NCI-H226 (cell line): Measurements from ENCODE around the gene RPP14.
"Not testable (repeated sequence)": the region's sequence is repeated elsewhere in the genome, so short reads cannot be mapped to it uniquely, and the experiment has no call there.

ENCODE experiments used
- DNase-seq: peaks from one replicate; pipeline ENCODE4 v3.0.0-alpha.2; 2015

Gene RPP14

GRCh38 chr3:58333206-58334012 lies 27.4 kb downstream of the RPP14 start:
- peak; percentile 3 for DNase-seq

DNA sequence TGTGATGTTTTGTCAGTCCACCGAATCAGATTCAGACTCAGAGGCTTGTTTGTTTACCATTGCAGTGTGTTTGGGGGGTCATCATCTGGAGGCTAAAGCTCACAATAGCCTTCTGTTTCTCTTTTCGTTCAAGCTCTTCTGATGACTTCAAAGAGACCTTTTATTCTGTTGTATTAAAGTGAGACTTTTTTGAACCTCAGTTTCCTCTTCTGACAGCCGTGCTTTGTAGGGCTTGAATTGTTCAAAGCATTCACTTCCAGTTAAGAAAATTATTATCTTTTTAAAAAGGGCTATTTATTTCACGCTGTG lies 27.9 kb downstream of the RPP14 start:
- no peak for DNase-seq

- DNase-seq: no peak
Measured at GRCh38 chr3:58334506-58334884, 28.4 kb downstream of the RPP14 start.

DNA sequence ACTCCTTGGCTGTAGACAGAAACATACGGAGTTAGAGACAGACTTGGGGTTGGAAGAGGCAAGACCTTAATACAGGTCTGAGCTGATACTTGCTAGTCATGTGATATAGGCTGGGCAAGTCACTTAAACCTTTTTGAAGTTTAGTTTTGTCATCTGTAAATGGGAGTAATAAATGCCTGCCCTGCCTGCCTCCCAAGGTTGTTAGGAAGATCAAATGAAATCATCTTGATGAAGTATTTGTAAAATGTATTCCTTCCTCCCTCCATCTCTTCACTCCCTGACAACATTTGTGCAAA lies 29.6 kb downstream of the RPP14 start:
- DNase-seq: no peak

- peak; percentile 52 for DNase-seq
Measured at GRCh38 chr3:58336135-58336882, 30.3 kb downstream of the RPP14 start.

DNA sequence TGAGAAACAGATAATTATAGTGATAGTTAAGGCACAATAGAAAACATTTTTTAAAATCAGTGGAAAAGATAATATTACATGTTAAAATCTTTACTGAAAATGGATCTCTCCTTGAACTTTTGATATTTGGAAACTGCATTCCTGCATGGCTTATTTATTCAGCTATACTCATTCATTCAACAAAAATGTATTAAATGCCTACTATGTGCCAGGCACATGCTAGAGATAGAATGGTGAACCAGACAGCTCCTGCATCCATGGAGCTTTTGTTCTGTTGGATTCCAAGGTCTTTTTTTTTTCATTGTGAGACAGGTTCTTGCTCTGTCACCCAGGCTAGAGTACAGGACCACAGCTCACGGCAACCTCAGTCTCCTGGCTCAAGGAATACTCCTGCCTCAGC lies 31.1 kb downstream of the RPP14 start:
- no peak for DNase-seq

DNA sequence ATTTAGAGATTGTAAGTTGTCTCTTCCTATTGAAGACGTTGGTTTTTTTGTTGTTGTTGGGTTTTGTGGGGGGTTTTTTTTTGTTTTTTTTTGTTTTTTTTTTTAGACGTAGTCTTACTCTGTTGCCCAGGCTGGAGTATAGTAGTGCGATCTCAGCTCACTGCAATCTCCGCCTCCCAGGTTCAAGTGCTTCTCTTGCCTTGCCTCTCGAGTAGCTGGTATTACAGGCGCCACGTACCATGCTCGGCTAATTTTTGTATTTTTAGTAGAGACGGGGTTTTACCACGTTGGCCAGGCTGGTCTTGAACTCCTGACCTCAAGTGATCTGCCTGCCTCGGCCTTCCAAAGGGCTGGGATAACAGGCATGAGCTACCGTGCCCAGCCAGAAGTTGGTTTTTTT lies 33.1 kb downstream of the RPP14 start:
- not testable (repeated sequence) for DNase-seq

DNA sequence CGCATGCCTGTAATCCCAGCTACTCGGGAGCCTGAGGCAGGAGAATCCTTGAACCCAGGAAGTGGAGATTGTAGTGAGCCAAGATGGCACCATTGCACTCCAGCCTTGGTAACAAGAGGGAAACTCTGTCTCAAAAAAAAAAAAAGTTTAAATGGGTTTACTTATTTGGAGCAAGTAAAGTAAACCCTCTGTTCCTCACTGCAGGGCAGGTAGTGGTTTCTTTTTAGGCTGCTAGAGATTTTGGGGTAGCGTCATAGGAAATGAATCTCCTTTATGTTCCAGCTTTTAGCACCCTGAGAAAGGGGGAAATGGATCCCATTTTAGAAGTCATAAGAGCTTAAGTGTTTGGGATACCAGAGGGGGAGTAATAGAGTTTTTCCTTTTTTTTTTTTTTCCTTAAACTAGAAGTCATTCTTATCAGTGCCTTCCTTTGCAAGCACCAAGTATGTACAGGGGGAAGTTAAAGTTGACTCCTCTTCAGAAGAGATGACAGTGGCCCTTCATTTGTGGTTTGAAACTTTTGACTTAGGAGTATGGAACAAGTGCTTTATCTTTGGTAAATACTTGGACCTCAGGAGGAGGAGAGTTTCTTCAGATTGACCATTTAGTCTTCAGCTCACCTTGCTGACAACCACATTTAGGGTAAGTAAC lies 34.7 kb downstream of the RPP14 start:
- no peak for DNase-seq

DNA sequence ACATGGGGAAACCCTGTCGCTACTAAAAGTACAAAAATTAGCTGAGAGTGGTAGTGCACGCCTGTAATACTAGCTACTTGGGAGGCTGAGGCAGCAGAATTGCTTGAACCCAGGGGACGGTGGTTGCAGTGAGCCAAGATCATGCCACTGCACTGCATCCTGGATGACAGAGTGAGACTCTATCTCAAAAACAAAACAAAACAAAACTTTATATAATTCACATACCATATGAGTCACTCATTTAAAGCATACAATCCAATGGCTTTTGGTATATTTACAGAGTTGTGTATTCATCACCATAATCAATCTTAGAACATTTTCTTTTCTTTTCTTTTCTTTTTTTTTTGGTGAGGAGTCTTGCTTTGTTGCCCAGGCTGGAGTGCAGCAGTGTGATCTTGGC lies 35.3 kb downstream of the RPP14 start:
- no peak for DNase-seq

DNA sequence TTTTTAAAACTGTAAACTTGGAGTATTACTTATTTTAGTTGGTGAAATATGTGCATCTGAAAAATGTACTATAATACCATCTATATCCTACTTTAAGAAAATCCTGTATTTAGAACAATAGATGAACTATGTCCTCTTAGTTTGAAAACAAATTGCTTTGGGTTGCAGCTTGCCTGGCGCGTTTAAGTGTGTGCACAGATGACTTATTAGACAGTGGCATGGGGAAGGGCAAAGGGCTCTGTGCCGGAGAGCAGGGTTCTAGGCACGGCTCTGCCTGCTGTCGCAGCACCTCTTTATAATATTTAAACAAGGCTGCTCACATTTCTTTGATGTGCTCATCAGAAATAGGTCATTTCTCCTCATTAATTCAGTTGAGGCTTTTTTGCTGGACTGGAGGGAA lies 36.6 kb downstream of the RPP14 start:
- DNase-seq: no peak

DNA sequence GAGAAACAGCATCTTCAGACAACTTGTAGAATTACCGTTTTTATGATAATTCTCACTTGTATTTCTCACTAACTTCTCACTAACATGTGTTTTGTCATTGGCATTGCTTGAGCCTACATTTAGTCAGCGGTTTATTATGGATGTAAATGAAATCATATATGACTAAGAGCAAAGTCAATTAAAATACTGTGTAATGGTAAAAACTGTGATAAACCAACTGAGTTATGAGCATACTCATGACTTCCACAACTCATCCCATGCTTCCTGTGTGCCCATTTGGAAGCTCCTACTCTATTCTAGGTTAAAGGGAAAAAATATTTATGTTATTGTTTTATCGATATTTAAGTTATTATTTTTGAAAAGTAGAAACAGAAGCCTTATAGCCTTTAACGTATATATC lies 39.4 kb downstream of the RPP14 start:
- no peak for DNase-seq

GRCh38 chr3:58346368-58346767 lies 40.3 kb downstream of the RPP14 start:
- DNase-seq: no peak

GRCh38 chr3:58347984-58348383 lies 41.9 kb downstream of the RPP14 start:
- no peak for DNase-seq

DNA sequence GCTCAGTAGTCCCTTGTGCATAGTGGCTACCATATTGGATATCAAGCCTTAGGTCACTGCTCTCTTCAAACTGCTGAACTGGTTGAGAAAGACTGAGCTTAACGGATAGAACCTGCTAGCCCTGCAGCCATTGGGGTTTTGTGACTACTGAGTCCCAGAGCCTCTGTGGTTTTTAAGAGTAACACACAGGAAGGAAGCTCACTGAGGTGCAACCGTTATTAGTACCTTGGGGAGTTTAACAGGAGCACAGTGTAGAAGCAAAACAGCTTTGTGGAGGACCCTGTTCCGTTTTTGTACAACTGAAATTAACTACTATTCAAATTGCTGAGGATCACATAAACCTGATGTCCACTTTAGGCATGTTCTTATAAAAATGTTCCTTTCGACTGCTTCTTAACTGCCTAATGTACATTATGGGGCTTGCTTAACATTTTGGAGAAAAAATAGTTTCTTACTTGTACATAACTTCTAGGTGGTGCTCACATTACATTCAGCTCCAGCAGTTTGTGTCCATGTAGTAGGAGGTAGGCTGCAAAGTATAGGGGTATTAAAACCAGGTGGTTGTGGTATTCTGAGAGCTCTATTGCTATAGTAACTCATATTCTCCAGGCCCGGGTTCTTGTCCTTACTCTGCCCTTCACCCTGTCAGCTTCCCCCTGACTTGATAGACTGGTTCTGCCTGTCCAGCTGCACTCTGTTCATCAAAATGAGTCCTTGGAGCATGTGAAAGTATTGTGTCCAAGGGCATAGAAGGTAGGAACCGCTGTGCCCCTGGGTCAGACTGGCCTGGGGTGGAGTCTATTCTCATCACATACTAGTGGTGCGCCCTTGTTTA lies 44.0 kb downstream of the RPP14 start:
- DNase-seq: no peak

GRCh38 chr3:58350627-58351013 lies 44.6 kb downstream of the RPP14 start:
- DNase-seq: no peak

DNA sequence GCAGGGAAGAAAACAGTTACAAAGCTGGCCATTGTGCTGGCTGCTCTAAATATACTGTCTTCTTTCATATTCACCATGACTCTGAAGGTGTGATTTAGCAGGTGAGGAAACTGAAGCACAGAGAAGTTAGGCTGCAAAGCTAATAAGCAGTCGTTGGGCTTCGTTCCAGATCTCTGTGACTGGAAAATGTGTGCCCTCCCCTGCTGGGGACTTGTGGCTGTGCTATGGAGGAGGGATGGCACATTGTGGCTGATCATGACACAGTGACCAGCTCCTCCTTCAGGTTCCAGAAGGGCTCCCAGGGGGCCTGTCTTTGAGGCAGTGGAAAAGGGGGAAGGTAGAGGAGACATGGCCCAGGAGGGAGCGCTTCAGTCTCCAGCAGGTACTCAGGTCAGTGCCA lies 45.9 kb downstream of the RPP14 start:
- no peak for DNase-seq

DNA sequence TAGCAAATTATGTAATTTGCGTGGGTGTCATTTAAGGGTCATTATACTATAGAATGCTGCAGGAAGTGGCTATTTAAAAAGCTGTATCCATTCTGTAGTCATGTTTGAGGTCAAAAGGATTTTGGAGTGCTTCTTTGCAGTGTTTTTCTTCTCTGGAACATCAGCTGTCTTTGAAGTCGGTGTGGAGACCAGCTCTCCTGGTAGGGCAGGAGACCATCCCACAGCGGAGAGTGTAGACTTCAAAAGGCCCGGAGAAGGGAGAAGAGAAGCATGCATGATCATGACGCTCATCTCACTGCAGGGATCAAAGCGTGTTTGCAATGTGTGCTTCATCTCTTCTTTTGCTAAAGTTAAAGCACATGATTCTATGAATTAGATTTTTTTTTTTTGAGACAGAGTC lies 46.6 kb downstream of the RPP14 start:
- no peak for DNase-seq

DNA sequence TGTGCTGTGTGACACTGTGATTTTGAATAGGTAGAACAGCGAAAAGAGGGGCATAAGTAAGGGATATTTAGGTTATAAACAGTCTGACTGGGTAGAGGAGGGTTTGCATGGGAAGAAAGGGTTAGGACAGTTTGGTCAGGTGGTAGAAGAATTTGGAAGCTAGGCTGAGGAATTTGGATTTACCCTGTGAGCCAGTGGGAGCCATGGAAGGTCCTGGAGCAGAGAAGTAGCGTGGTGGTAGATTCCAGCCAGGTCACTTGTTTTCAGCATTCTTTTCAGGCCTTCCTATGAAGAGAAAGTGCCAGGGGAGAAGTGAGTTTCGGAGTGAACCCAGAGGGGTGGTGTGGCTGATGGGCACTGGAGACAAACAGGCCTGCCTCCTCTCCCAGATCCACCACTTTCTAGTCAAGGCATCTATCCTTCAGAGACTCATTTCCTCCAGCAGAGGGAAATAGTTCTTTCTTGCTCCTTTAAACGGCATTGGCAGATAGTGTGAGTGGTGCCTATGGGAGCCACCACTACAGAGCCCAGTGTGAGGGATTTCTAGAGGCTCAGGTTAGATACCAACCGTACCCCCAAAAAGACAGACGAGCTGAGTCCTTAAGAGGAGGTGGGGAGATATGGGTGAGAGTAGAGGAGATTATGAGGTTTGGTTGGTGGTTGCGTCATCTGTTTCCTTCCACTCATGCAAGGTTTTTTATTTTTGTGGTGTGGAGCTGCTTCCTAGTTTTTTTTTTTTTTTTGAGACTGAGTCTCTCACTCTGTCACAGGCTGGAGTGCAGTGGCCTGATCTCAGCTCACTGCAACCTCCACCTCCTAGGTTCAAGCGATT lies 47.9 kb downstream of the RPP14 start:
- DNase-seq: peak; percentile 39

DNA sequence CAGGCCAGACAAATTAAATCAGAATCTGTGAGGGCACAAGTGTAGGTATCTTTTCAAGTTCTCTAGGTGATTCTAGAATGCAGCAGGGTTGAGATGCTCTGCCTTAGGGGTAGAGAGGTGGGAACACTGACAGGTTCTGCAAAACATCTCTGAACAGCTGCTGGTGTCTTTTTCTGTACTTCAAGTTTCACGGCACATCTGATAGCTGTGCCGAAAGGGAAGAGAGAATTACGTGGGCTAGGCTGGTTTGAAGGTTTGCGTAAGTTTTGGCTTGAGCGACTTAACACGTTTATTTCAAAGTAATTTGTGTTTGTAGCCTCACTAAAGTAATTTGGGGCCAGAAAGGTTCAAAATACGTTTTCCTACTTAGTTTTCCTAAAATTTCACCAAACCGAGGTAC lies 49.1 kb downstream of the RPP14 start:
- DNase-seq: no peak

DNA sequence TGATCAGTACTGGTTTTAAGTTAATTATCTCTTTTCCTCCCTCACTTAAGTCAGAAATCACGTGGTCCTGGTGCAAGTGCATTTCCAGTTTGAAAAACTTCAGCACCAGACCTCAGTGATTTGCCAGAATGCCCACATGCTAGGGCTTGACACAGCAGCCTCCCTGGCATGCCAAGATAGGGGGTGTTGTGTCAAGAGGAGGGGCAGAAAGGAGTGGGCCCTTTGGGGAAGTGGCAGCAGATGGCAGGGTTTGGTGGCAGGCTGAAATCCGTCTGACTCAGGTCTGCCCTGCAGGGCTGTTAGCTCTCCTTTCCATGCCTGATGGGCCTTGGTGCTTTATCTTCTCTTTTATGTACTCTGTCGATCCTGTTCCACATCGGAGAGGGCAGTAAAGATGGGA lies 50.0 kb downstream of the RPP14 start:
- no peak for DNase-seq

- DNase-seq: no peak
Measured at GRCh38 chr3:58357402-58357801, 51.4 kb downstream of the RPP14 start.

DNA sequence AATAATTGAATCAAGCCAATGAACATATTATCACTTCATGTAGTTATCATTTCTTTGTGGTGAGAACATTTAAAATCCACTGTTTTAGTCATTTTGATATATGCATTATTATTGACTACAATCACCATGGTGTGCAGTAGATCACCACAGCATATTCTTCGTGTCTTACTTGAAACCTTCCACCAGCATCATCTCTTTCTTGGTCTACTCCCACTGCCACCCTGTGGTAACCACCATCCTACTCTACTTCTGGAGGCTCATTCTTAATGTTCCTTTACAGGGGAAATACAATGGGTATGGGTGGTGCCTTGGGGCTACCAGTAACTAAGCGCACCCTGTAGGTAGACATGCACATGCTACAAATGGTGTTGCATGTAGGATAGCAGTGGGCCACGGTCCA lies 52.0 kb downstream of the RPP14 start:
- peak; percentile 12 for DNase-seq

- DNase-seq: no peak
Measured at GRCh38 chr3:58358808-58359207, 52.8 kb downstream of the RPP14 start.
